Measurements from ENCODE around the gene COL4A1. TPM values are rescaled to one million over a fixed set of nuclear protein-coding genes. Genes with fewer than 3 reads are reported as not detected.

Gene COL4A1
- total and polyA plus RNA-seq, 2 of the 13 experiments (the other 11 are each of a cell fraction or from before 2014, with no cell fraction given): not detected

DNA sequence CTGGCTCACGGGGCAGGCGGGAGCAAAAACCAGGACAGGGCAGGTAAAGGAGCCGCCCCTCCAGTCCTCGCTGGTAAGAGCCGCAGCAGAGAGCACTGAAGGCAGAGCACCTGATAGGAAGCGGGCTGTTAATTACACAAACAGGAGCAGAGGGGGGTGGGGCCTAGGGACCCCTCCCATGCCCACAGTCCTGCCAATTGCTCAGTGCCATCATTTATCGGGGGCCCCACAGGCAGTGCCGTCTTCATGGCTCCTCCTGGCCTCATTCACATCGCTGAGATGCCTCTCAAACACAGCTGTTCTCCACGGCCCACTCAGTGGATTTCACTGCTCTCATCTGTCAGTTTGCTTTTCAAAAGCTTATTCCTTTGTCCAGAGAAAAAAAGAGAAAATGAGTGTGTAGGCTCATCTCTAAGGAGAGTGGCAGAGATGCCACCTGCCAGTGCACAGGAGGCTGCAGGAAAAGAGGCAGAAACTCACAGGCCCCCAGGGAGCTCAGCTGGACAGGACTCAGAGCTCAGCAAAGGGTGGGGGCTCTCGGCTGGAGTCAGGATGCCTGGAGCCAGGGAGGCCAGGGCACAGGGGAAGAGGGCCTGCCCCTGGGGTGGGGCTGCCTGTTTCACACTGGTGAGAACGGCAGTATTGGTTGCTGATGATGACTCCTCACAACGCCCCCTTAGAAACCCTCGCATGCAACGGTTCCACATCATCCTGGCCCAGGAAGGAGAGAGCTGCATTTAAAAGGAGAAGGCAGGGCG, 174.6 kb downstream of the COL4A1 start:
- H3K4me3 ChIP-seq (replicated peaks in 1 of 3; ENCODE audit: insufficient read depth in 1 of 3, low read depth in 2 of 3, low read length in 3 of 3): no peak overlapping the region
- TF ChIP-seq SRSF1 (optimal IDR thresholded peaks at IDR 0.05; ENCODE audit: low read depth, low read length) (no peak), NR1H2 (CRISPR knock-in tag; IDR thresholded peaks at IDR 0.05; ENCODE audit: borderline replicate concordance, low read depth) (no peak), CHD4 (IDR thresholded peaks at IDR 0.05; ENCODE audit: borderline replicate concordance, low read length) (no peak), MAFF (IDR thresholded peaks at IDR 0.05; ENCODE audit: low read depth, low read length) (no peak), NAIF1 (CRISPR knock-in tag; IDR thresholded peaks at IDR 0.05; ENCODE audit: borderline replicate concordance) (no peak), THAP11 (CRISPR knock-in tag; IDR thresholded peaks at IDR 0.05) (no peak), ARNT (IDR thresholded peaks at IDR 0.05) (no peak)
- TF ChIP-seq, protein P1, sequence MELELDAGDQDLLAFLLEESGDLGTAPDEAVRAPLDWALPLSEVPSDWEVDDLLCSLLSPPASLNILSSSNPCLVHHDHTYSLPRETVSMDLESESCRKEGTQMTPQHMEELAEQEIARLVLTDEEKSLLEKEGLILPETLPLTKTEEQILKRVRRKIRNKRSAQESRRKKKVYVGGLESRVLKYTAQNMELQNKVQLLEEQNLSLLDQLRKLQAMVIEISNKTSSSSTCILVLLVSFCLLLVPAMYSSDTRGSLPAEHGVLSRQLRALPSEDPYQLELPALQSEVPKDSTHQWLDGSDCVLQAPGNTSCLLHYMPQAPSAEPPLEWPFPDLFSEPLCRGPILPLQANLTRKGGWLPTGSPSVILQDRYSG (CRISPR knock-in tag; IDR thresholded peaks at IDR 0.05): no peak
- TF ChIP-seq, protein P2, sequence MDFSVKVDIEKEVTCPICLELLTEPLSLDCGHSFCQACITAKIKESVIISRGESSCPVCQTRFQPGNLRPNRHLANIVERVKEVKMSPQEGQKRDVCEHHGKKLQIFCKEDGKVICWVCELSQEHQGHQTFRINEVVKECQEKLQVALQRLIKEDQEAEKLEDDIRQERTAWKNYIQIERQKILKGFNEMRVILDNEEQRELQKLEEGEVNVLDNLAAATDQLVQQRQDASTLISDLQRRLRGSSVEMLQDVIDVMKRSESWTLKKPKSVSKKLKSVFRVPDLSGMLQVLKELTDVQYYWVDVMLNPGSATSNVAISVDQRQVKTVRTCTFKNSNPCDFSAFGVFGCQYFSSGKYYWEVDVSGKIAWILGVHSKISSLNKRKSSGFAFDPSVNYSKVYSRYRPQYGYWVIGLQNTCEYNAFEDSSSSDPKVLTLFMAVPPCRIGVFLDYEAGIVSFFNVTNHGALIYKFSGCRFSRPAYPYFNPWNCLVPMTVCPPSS (IDR thresholded peaks at IDR 0.05): no peak
- TF ChIP-seq, protein P3, sequence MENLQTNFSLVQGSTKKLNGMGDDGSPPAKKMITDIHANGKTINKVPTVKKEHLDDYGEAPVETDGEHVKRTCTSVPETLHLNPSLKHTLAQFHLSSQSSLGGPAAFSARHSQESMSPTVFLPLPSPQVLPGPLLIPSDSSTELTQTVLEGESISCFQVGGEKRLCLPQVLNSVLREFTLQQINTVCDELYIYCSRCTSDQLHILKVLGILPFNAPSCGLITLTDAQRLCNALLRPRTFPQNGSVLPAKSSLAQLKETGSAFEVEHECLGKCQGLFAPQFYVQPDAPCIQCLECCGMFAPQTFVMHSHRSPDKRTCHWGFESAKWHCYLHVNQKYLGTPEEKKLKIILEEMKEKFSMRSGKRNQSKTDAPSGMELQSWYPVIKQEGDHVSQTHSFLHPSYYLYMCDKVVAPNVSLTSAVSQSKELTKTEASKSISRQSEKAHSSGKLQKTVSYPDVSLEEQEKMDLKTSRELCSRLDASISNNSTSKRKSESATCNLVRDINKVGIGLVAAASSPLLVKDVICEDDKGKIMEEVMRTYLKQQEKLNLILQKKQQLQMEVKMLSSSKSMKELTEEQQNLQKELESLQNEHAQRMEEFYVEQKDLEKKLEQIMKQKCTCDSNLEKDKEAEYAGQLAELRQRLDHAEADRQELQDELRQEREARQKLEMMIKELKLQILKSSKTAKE (CRISPR knock-in tag; IDR thresholded peaks at IDR 0.05; ENCODE audit: borderline replicate concordance): no peak
- 22% methylated on average over 11 of the region's 16 CpGs for WGBS (ENCODE audit: low lambda C conversion rate)
- H3K36me3 ChIP-seq (replicated peaks in 1 of 2; ENCODE audit: control insufficient read depth in 1 of 2, insufficient read depth in 2 of 2, low read length in 2 of 2): no peaks in the 10 kb centered on the region
- no peaks in the 10 kb centered on the region for H3K4me1 ChIP-seq (ENCODE audit: insufficient read depth, low read length)
- FAIRE-seq (no peak), DNase-seq (ENCODE audit: low spot score) (no peak), ATAC-seq (no peak)
- H3K9me3 ChIP-seq (ENCODE audit: low read length): no peaks in the 10 kb centered on the region
- intact Hi-C loops (cut with micrococcal nuclease; ENCODE audit: unreplicated experiment): no loop called here
- in situ Hi-C loops (cut with HindIII; ENCODE audit: extremely low pct_ligation_motif_present, low pct_unique_long_range_greater_than_20kb): no loop called here
- CTCF ChIA-PET (ENCODE audit: low intra/inter-chr PET ratio, low total read pairs): no interaction called here
- POLR2A ChIA-PET: no interaction called here
- H3K79me2 ChIP-seq (ENCODE audit: insufficient read depth, low read length): no peaks in the 10 kb centered on the region
- no peak overlapping the region for H3K4me2 ChIP-seq (ENCODE audit: low read depth, low read length)
- no peak overlapping the region for H3K9ac ChIP-seq (ENCODE audit: insufficient read depth, low read depth, low read length)
- H4K20me1 ChIP-seq (ENCODE audit: insufficient read depth, low read length): no peaks in the 10 kb centered on the region
- peaks cover 0 to 36% of the 10 kb centered on the region in 2 experiments; a peak in 2 of 5 replicates for H3K27me3 ChIP-seq (ENCODE audit: control insufficient read depth in 1 of 2, insufficient read depth in 2 of 2, low read length in 2 of 2)
- no peak overlapping the region for H3K27ac ChIP-seq (ENCODE audit: extremely low read length, insufficient read depth, low read length)
- no peak overlapping the region for H2AFZ ChIP-seq (ENCODE audit: low read length)
- no TSS peak for BruUV-seq (replicated peaks)
